GM12878 (cell line): ENCODE data around the gene ARSJ. TPM values are rescaled to one million over a fixed set of nuclear protein-coding genes. Genes with fewer than 3 reads are reported as not detected.
A peak's percentile ranks its signal among the peaks of the same experiment; 100 is the strongest.

Experiments used
- HDAC6 ChIP-seq: fragments of 200-600 bp; sonication (generic); IDR thresholded peaks from one replicate; pipeline ENCODE4 v1.8.0; 2017; ENCODE audit warnings: antibody characterized with exemption; ENCODE audit not compliant: unreplicated experiment
- HDGF ChIP-seq: fragments of 450-650 bp; IDR thresholded peaks from 2 replicates; pipeline ENCODE4 v1.6.1; 2016; ENCODE audit warnings: antibody characterized with exemption
- IKZF2 ChIP-seq, 2 experiments: fragments of 450-650 bp; IDR thresholded peaks; 2 replicates each; pipeline ENCODE4 v1.6.1; 2017; ENCODE audit warnings: mild to moderate bottlenecking in 2 of 2, moderate library complexity in 2 of 2
- JUND ChIP-seq: IDR thresholded peaks from 2 replicates; pipeline ENCODE4 v1.6.1; 2012; ENCODE audit warnings: low read depth, mild to moderate bottlenecking, low read length, improper control_type of control experiment, moderate library complexity
- NFYA ChIP-seq: IDR thresholded peaks from 2 replicates; pipeline ENCODE4 v1.6.1; 2011; ENCODE audit warnings: low read depth, mild to moderate bottlenecking, low read length, improper control_type of control experiment, borderline replicate concordance
- NR2C1 ChIP-seq: fragments of 450-650 bp; IDR thresholded peaks from 2 replicates; pipeline ENCODE4 v1.6.1; 2017; ENCODE audit warnings: antibody characterized with exemption, mild to moderate bottlenecking, moderate library complexity
- RELA ChIP-seq: fragments of 450-650 bp; IDR thresholded peaks from 2 replicates; pipeline ENCODE4 v1.8.0; 2014; ENCODE audit warnings: borderline replicate concordance; ENCODE audit not compliant: partially characterized antibody
- RFX5 ChIP-seq: IDR thresholded peaks from 2 replicates; pipeline ENCODE4 v1.6.1; 2011; ENCODE audit warnings: low read depth, low read length, improper control_type of control experiment
- SREBF2 ChIP-seq: IDR thresholded peaks from 2 replicates; pipeline ENCODE4 v1.6.1; 2012; ENCODE audit warnings: mild to moderate bottlenecking, low read length
- TBL1XR1 ChIP-seq: IDR thresholded peaks from 2 replicates; pipeline ENCODE4 v1.6.1; 2012; ENCODE audit warnings: low read depth, low read length, improper control_type of control experiment
- YY1 ChIP-seq: IDR thresholded peaks from 2 replicates; pipeline ENCODE4 v1.6.1; 2011; ENCODE audit warnings: low read depth, mild to moderate bottlenecking, low read length
- ZNF207 ChIP-seq: fragments of 450-650 bp; IDR thresholded peaks from 2 replicates; pipeline ENCODE4 v1.6.1; 2014; ENCODE audit warnings: antibody characterized with exemption, mild to moderate bottlenecking, borderline replicate concordance
- ZNF274 ChIP-seq: IDR thresholded peaks from one replicate; pipeline ENCODE4 v1.8.0; 2011; ENCODE audit not compliant: insufficient read length, insufficient read depth
- polyA plus RNA-seq, 11 experiments: library from polyadenylated mRNA; depleted of rRNA in 4 of 11; unstranded in 6 of 11; stranded (reverse) in 5 of 11; fragments of >200 nt; fragmentation: Nextera tagmentation in 4 of 11; fragmentation: Illumina TruSeq in 1 of 11; extraction: Ambion mirVana in 4 of 11; extraction: Trizol in 1 of 11; gene quantifications; 1 replicate in 1 of 11; 2 replicates in 10 of 11; pipeline versions ENCODE4 v1.2.1 to v1.2.3, GENCODE V29; 2011 to 2016; ENCODE audit warnings: inconsistent platforms in 2 of 11, missing spikeins in 2 of 11, low read depth in 1 of 11
- total RNA-seq, 4 experiments: library from RNA; depleted of rRNA in 3 of 4; stranded (reverse); fragments of >200 nt in 3 of 4; fragmentation: Illumina TruSeq in 1 of 4; extraction: Trizol in 1 of 4; gene quantifications; 2 replicates each; pipeline versions ENCODE4 v1.2.1 to v1.2.3, GENCODE V29; 2013 to 2021
- TF ChIP-seq, protein P1 (sequence below): IDR thresholded peaks from 2 replicates; pipeline ENCODE4 v1.6.1; 2012; ENCODE audit warnings: mild to moderate bottlenecking, low read depth, low read length
- TF ChIP-seq, protein P2 (sequence below): IDR thresholded peaks from 2 replicates; pipeline ENCODE4 v1.6.1; 2011; ENCODE audit warnings: mild to moderate bottlenecking, low read depth, low read length, moderate library complexity; ENCODE audit not compliant: insufficient replicate concordance
- TF ChIP-seq, protein P3 (sequence below): fragments of 150-350 bp; IDR thresholded peaks from 2 replicates; pipeline ENCODE4 v1.6.1; 2016; ENCODE audit warnings: low read depth, low read length
- TF ChIP-seq, protein P4 (sequence below): IDR thresholded peaks from 2 replicates; pipeline ENCODE4 v1.6.1; 2011; ENCODE audit warnings: low read depth, mild to moderate bottlenecking, low read length, moderate library complexity, borderline replicate concordance; ENCODE audit errors: extremely low read depth
- TF ChIP-seq, protein P5 (sequence below): fragments of 450-650 bp; IDR thresholded peaks from 2 replicates; pipeline ENCODE4 v1.6.1; 2018; ENCODE audit warnings: borderline replicate concordance, mild to moderate bottlenecking; ENCODE audit not compliant: partially characterized antibody

ARSJ gene
- total and polyA plus RNA-seq, 10 of the 15 experiments (the other 5 are each of a cell fraction or from before 2014, with no cell fraction given): under 0.01 to 0.19 (median 0.04) TPM; not detected in 5

DNA sequence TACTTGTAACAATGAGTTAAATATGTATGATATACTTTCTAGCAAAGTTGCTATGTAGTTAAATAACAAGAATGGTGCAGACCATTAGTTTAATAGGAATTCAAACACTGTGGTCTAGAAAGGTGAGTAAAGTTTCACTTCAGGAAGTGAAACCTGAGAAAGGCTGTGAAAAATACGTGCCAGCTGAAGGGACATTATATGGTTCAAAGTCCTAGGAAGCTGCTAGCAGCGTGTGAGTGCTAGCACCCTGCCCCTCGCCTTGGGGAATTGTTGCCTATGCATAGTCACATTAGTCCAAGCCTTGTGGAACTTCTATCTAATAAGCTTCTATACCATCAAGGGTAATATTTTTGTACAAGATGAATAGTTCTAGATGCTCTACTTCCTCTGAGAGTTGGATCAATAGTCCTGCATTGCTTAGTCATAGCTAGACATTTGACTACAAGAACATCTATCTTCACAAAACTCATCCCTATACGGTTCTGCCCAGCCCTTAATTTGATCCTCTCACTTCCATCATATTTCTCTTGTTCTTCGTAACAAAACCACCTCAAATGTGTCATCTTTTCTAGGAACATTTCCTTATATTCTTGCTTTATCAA lies 45.8 kb upstream of the ARSJ start (continued):
- TF ChIP-seq, protein P1, sequence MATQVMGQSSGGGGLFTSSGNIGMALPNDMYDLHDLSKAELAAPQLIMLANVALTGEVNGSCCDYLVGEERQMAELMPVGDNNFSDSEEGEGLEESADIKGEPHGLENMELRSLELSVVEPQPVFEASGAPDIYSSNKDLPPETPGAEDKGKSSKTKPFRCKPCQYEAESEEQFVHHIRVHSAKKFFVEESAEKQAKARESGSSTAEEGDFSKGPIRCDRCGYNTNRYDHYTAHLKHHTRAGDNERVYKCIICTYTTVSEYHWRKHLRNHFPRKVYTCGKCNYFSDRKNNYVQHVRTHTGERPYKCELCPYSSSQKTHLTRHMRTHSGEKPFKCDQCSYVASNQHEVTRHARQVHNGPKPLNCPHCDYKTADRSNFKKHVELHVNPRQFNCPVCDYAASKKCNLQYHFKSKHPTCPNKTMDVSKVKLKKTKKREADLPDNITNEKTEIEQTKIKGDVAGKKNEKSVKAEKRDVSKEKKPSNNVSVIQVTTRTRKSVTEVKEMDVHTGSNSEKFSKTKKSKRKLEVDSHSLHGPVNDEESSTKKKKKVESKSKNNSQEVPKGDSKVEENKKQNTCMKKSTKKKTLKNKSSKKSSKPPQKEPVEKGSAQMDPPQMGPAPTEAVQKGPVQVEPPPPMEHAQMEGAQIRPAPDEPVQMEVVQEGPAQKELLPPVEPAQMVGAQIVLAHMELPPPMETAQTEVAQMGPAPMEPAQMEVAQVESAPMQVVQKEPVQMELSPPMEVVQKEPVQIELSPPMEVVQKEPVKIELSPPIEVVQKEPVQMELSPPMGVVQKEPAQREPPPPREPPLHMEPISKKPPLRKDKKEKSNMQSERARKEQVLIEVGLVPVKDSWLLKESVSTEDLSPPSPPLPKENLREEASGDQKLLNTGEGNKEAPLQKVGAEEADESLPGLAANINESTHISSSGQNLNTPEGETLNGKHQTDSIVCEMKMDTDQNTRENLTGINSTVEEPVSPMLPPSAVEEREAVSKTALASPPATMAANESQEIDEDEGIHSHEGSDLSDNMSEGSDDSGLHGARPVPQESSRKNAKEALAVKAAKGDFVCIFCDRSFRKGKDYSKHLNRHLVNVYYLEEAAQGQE: no peak
- TF ChIP-seq NFYA (no peak), NR2C1 (no peak), HDAC6 (no peak), RFX5 (no peak), SREBF2 (no peak), IKZF2 (IDR thresholded peaks at IDR 0.05) (peak; percentile 87 to 90), ZNF207 (0 out of 2 replicates have a peak, but pooled peaks have one; percentile 36), YY1 (no peak), ZNF274 (no peak), RELA (no peak), TBL1XR1 (no peak), HDGF (no peak), JUND (no peak)
- TF ChIP-seq, protein P2, sequence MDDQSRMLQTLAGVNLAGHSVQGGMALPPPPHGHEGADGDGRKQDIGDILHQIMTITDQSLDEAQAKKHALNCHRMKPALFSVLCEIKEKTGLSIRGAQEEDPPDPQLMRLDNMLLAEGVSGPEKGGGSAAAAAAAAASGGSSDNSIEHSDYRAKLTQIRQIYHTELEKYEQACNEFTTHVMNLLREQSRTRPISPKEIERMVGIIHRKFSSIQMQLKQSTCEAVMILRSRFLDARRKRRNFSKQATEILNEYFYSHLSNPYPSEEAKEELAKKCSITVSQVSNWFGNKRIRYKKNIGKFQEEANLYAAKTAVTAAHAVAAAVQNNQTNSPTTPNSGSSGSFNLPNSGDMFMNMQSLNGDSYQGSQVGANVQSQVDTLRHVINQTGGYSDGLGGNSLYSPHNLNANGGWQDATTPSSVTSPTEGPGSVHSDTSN: no peak
- TF ChIP-seq, protein P3, sequence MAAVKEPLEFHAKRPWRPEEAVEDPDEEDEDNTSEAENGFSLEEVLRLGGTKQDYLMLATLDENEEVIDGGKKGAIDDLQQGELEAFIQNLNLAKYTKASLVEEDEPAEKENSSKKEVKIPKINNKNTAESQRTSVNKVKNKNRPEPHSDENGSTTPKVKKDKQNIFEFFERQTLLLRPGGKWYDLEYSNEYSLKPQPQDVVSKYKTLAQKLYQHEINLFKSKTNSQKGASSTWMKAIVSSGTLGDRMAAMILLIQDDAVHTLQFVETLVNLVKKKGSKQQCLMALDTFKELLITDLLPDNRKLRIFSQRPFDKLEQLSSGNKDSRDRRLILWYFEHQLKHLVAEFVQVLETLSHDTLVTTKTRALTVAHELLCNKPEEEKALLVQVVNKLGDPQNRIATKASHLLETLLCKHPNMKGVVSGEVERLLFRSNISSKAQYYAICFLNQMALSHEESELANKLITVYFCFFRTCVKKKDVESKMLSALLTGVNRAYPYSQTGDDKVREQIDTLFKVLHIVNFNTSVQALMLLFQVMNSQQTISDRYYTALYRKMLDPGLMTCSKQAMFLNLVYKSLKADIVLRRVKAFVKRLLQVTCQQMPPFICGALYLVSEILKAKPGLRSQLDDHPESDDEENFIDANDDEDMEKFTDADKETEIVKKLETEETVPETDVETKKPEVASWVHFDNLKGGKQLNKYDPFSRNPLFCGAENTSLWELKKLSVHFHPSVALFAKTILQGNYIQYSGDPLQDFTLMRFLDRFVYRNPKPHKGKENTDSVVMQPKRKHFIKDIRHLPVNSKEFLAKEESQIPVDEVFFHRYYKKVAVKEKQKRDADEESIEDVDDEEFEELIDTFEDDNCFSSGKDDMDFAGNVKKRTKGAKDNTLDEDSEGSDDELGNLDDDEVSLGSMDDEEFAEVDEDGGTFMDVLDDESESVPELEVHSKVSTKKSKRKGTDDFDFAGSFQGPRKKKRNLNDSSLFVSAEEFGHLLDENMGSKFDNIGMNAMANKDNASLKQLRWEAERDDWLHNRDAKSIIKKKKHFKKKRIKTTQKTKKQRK: no peak
- TF ChIP-seq, protein P4, sequence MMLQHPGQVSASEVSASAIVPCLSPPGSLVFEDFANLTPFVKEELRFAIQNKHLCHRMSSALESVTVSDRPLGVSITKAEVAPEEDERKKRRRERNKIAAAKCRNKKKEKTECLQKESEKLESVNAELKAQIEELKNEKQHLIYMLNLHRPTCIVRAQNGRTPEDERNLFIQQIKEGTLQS: no peak
- TF ChIP-seq, protein P5, sequence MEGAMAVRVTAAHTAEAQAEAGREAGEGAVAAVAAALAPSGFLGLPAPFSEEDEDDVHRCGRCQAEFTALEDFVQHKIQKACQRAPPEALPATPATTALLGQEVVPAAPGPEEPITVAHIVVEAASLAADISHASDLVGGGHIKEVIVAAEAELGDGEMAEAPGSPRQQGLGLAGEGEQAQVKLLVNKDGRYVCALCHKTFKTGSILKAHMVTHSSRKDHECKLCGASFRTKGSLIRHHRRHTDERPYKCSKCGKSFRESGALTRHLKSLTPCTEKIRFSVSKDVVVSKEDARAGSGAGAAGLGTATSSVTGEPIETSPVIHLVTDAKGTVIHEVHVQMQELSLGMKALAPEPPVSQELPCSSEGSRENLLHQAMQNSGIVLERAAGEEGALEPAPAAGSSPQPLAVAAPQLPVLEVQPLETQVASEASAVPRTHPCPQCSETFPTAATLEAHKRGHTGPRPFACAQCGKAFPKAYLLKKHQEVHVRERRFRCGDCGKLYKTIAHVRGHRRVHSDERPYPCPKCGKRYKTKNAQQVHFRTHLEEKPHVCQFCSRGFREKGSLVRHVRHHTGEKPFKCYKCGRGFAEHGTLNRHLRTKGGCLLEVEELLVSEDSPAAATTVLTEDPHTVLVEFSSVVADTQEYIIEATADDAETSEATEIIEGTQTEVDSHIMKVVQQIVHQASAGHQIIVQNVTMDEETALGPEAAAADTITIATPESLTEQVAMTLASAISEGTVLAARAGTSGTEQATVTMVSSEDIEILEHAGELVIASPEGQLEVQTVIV: no peak
